AG10803 (cell line): ENCODE data around the gene SH3RF3.

Source experiments
- DNase-seq: peaks from one replicate; pipeline ENCODE4 v3.0.0; 2010; ENCODE audit warnings: low read depth
- H3K4me3 ChIP-seq: 2 replicates; pipeline ENCODE4 v1.5.1; 2011; ENCODE audit warnings: mild to moderate bottlenecking, low read length, control low read depth
- CTCF ChIP-seq: conservative IDR thresholded peaks from 2 replicates; pipeline ENCODE4 v1.5.1; 2011; ENCODE audit warnings: mild to moderate bottlenecking, low read length, control low read depth, inconsistent platforms

SH3RF3 gene

GRCh38 chr2:109206569-109207146, 77.7 kb downstream of the SH3RF3 start:
- TF ChIP-seq CTCF: no peak
- DNase-seq: no peak

GRCh38 chr2:109207176-109207575, 78.2 kb downstream of the SH3RF3 start:
- no peak for TF ChIP-seq CTCF
- DNase-seq: no peak

More at GRCh38 chr2:109206569-109207146, 77.7 kb downstream of the SH3RF3 start:
- no peak overlapping the region for H3K4me3 ChIP-seq

GRCh38 chr2:109208071-109208950, 79.3 kb downstream of the SH3RF3 start:
- peak; percentile 95 for DNase-seq
- H3K4me3 ChIP-seq: no peak overlapping the region
- no peak for TF ChIP-seq CTCF

More at GRCh38 chr2:109207176-109207575, 78.2 kb downstream of the SH3RF3 start:
- H3K4me3 ChIP-seq: no peak overlapping the region

- no peak for TF ChIP-seq CTCF
- H3K4me3 ChIP-seq: no peak overlapping the region
- no peak for DNase-seq
Measured at GRCh38 chr2:109208951-109209335, 79.9 kb downstream of the SH3RF3 start.

- no peak for TF ChIP-seq CTCF
- DNase-seq: peak; percentile 79
- H3K4me3 ChIP-seq: no peak overlapping the region
Measured at GRCh38 chr2:109209412-109209811, 80.4 kb downstream of the SH3RF3 start.

GRCh38 chr2:109209941-109210340, 80.9 kb downstream of the SH3RF3 start:
- TF ChIP-seq CTCF: no peak
- no peak for DNase-seq
- no peak overlapping the region for H3K4me3 ChIP-seq
